Skeletal muscle tissue (tissue), 4 donors: ENCODE results near the gene DGKG. TPM values are rescaled to one million over a fixed set of nuclear protein-coding genes. Genes with fewer than 3 reads are reported as not detected.
A peak's percentile ranks its signal among the peaks of the same experiment; 100 is the strongest.

Experiments used
- H3K27ac ChIP-seq: one replicate; pipeline ENCODE4 v1.7.0; 2013; ENCODE audit warnings: mild to moderate bottlenecking, low read depth, low read length, inconsistent platforms
- H3K27me3 ChIP-seq, 3 donors: one replicate each; pipeline ENCODE4 v1.7.0; 2013; ENCODE audit warnings: low read length in 3 of 3; ENCODE audit not compliant: control insufficient read depth in 3 of 3, insufficient read depth in 3 of 3
- H3K36me3 ChIP-seq, 3 donors: one replicate each; pipeline ENCODE4 v1.7.0; 2013; ENCODE audit warnings: low read length in 3 of 3; ENCODE audit not compliant: control insufficient read depth in 3 of 3, insufficient read depth in 3 of 3
- H3K4me1 ChIP-seq, 3 donors: one replicate each; pipeline ENCODE4 v1.7.0; 2013; ENCODE audit warnings: low read length in 3 of 3, mild to moderate bottlenecking in 3 of 3; ENCODE audit not compliant: control insufficient read depth in 3 of 3, insufficient read depth in 3 of 3
- H3K4me3 ChIP-seq, 3 donors: one replicate each; pipeline ENCODE4 v1.7.0; 2013; ENCODE audit warnings: low read length in 3 of 3
- H3K9ac ChIP-seq, 3 donors: one replicate each; pipeline ENCODE4 v1.7.0; 2013; ENCODE audit warnings: low read length in 3 of 3, mild to moderate bottlenecking in 3 of 3, moderate library complexity in 2 of 3, low read depth in 1 of 3
- H3K9me3 ChIP-seq, 3 donors: one replicate each; pipeline ENCODE4 v1.7.0; 2013; ENCODE audit warnings: low read length in 3 of 3; ENCODE audit not compliant: control insufficient read depth in 3 of 3
- total RNA-seq: library from RNA; depleted of rRNA; stranded (reverse); fragments of >200 nt; gene quantifications from one replicate; pipeline ENCODE4 v1.2.3, GENCODE V29; 2014
- donor health status: Osteomylitis.

Gene DGKG
- total RNA-seq, 1 donor from 2014 or later, result 2.6 TPM

DNA sequence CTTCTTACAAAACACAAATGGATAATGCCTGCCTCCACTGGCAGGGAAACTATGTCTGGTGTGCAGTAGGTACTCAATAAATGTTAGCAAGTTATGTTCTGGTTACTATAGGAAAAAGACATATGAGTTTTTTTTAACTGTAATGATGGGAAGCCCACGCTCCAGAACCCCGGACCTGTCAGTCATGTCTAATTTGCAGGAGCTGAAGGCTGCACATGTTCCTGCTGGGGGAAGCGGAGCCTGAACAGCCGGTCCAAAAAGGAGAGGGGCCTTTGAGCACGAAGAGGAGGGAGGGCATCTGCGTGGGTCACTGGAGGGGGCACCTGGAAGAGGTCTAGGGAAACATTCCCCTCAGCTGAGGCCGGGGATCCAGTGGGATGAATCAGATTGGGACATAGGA lies 113.2 kb downstream of the DGKG start:
- H3K9ac ChIP-seq, result no peak overlapping the region
- H3K27me3 ChIP-seq, result peaks cover 0 to 9% (median 4%) of the 10 kb centered on the region in 3 donors
- H3K36me3 ChIP-seq, result no peaks in the 10 kb centered on the region
- no peaks in the 10 kb centered on the region for H3K9me3 ChIP-seq
- no peak overlapping the region for H3K4me3 ChIP-seq
- H3K4me1 ChIP-seq, result peaks cover 0 to 5% (median 0%) of the 10 kb centered on the region in 3 donors
- no peak overlapping the region for H3K27ac ChIP-seq

DNA sequence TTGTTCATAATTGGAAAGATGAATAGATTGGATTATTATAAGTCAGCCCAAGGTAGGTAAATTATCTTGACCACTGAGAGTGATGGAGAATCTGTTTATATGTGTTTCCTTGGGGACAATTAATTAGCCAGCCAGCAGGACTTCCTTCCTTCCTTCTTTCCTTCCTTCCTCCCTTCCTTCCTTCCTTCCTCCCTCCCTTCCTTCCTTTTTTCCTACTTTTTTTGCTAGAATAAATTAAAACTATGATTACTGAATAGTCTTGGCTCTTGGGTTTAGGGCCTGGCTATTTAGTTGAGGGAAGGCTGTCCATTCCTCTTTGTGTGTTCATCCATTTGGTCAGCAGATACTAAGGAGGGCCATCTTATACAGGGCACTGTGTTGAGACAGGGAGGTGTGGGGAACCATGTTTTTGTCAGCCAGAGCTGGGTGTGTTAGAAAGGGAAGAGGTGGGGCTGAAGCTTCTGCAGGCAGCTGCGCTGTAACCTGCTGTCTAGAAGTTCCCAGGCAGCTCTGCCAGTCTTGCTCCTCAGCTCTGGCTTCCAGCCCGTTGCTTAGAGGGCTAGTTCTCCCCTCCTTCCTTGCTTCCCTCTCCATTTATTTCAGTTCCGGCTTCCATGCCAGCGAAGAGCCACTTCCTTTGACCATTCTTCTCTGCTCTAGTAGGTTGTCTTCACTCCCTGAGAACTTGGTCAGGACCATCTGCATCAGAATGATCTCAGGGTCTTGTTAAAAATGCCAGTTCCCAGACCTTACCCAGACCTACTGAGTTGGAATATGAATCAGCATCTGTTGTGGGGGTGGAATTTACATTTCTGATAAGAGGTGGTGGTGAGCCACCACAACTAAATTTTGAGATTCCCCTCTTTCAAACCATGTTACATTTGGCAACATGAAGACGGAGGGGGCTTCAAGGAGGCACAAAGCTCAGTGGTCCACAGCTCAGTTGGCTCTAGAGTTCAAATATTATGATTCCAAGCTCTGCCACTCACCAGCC lies 113.9 kb downstream of the DGKG start:
- peaks cover 0 to 4% (median 3%) of the 10 kb centered on the region in 3 donors for H3K27me3 ChIP-seq
- no peak overlapping the region for H3K4me3 ChIP-seq
- H3K27ac ChIP-seq, result no peak overlapping the region
- peaks cover 0 to 7% (median 3%) of the 10 kb centered on the region in 3 donors for H3K4me1 ChIP-seq
- no peaks in the 10 kb centered on the region for H3K36me3 ChIP-seq
- H3K9ac ChIP-seq, result no peak overlapping the region
- H3K9me3 ChIP-seq, result no peaks in the 10 kb centered on the region

DNA sequence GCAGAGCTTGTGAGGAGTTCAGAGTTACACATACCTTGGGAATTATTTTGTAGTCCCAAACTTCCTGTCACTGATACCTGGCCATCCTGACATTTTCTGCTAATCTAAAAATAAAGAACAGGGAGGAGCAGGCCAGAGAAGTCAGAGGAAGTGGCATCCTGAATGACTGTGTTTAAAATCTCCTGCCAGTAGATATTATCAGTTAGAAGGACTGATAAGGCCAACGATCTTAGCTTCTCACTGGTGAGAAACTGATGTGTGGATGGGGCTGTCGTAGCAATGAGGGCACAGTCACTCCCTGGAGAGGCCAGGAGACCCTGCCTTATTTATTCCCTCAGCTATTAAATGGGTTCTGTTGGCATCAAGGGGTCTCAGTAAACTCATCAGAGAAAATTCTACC lies 115.1 kb downstream of the DGKG start:
- Histone ChIP-seq H3K4me3 (no peak overlapping the region), H3K36me3 (no peaks in the 10 kb centered on the region), H3K27ac (no peak overlapping the region), H3K9me3 (no peaks in the 10 kb centered on the region), H3K27me3 (peaks cover 0 to 4% (median 0%) of the 10 kb centered on the region in 3 donors), H3K4me1 (peaks cover 9 to 15% (median 13%) of the 10 kb centered on the region in 3 donors), H3K9ac (no peak overlapping the region)

- no peaks in the 10 kb centered on the region for H3K36me3 ChIP-seq
- no peaks in the 10 kb centered on the region for H3K9me3 ChIP-seq
- H3K9ac ChIP-seq, result no peak overlapping the region
- no peak overlapping the region for H3K27ac ChIP-seq
- peaks cover 14 to 32% (median 25%) of the 10 kb centered on the region in 3 donors for H3K4me1 ChIP-seq
- H3K4me3 ChIP-seq, result no peak overlapping the region
- no peaks in the 10 kb centered on the region for H3K27me3 ChIP-seq
These were observed 118.0 kb downstream of the DGKG start for GRCh38 chr3:186244016-186244415.

- peak overlapping the region; percentile 54 to 78 (median 70) for H3K4me3 ChIP-seq
- no peaks in the 10 kb centered on the region for H3K27me3 ChIP-seq
- H3K9ac ChIP-seq, result peak overlapping the region; percentile 68 to 80 (median 71)
- no peaks in the 10 kb centered on the region for H3K36me3 ChIP-seq
- H3K4me1 ChIP-seq, result peaks cover 15 to 44% (median 31%) of the 10 kb centered on the region in 3 donors
- peak overlapping the region; percentile 85 for H3K27ac ChIP-seq
- no peaks in the 10 kb centered on the region for H3K9me3 ChIP-seq
These were observed 119.9 kb downstream of the DGKG start for GRCh38 chr3:186241910-186242821.

DNA sequence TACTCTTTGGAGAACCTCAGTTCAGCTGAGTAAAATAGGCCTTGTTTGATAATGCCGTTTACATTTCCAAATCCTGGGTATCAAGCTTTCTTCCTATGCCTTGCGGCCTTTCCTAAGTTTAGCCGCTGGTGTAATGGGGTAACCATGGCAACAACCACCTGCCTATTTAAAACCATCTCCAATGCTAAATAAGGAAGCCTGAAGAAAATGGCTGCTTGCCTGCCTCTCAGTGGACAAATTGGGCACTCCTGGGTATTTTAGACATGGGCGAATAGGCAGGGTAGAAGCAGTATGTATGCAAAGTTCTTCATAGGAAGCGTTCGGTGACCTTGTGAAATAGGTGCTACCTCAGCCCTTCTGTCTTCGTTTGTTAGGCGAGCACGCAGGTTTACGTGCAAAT lies 122.7 kb downstream of the DGKG start:
- Histone ChIP-seq H3K9me3 (no peaks in the 10 kb centered on the region), H3K4me1 (peaks cover 18 to 58% (median 43%) of the 10 kb centered on the region in 3 donors), H3K4me3 (no peak overlapping the region), H3K9ac (peak overlapping the region in 1 of 3 donors; percentile 47), H3K36me3 (no peaks in the 10 kb centered on the region), H3K27ac (peak overlapping the region; percentile 80), H3K27me3 (no peaks in the 10 kb centered on the region)

DNA sequence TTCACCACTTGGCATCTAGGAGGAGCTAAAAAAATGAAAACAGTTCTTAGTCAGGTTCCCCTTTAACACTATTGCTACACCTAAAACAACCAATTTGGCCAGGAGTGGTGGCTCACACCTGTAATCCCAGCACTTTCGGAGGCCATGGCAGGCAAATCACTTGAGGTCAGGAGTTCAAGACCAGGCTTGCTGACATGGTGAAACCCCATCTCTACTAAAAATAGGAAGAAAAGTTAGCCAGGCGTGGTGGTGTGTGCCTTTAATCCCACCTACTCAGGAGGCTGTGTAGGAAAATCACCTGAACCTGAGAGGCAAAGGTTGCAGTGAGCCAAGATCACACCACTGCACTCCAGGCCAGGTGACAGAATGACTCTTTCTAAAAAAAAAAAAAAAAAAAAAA lies 124.1 kb downstream of the DGKG start:
- Histone ChIP-seq H3K9me3 (no peaks in the 10 kb centered on the region), H3K27me3 (peaks cover 0 to 3% (median 0%) of the 10 kb centered on the region in 3 donors), H3K4me1 (peaks cover 17 to 53% (median 41%) of the 10 kb centered on the region in 3 donors), H3K27ac (no peak overlapping the region), H3K4me3 (no peak overlapping the region), H3K9ac (no peak overlapping the region), H3K36me3 (no peaks in the 10 kb centered on the region)

GRCh38 chr3:186236357-186237020 lies 125.5 kb downstream of the DGKG start:
- no peaks in the 10 kb centered on the region for H3K9me3 ChIP-seq
- H3K9ac ChIP-seq, result peak overlapping the region in 2 of 3 donors; percentile 25 to 46
- peaks cover 7 to 41% (median 29%) of the 10 kb centered on the region in 3 donors for H3K4me1 ChIP-seq
- peak overlapping the region in 1 of 3 donors; percentile 15 for H3K4me3 ChIP-seq
- peaks cover 0 to 3% (median 0%) of the 10 kb centered on the region in 3 donors for H3K27me3 ChIP-seq
- H3K27ac ChIP-seq, result peak overlapping the region; percentile 79
- H3K36me3 ChIP-seq, result no peaks in the 10 kb centered on the region

DNA sequence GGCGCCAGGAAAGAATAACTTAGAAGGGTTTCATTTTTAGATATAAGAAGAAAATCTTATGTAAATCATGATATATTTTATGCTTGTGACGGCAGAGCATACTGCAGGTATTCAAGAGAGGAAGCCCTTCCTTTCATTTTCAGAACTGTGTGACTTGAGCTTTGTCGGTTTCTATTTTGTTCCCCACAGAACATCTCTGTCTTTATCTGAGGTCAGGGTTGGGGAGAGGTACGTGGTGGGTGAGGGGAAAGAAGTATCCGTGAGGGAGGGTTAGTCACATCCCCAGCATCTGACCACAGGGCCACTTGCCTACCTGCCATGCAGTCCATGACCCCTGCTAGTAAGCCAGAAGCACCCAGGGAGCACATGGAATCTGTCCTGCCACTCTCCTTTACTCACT lies 126.5 kb downstream of the DGKG start:
- Histone ChIP-seq H3K27me3 (peaks cover 0 to 3% (median 0%) of the 10 kb centered on the region in 3 donors), H3K27ac (peak overlapping the region; percentile 79), H3K36me3 (no peaks in the 10 kb centered on the region), H3K4me1 (peaks cover 7 to 33% (median 29%) of the 10 kb centered on the region in 3 donors), H3K9ac (no peak overlapping the region), H3K4me3 (no peak overlapping the region), H3K9me3 (no peaks in the 10 kb centered on the region)
